GM18526 (cell line): ENCODE results near the gene SSH2.

Experiments
- POLR2A ChIP-seq: IDR thresholded peaks from 3 replicates; pipeline ENCODE4 v1.6.1; 2011; ENCODE audit not compliant: insufficient read length; ENCODE audit errors: extremely low read depth

SSH2 gene

GRCh38 chr17:29835435-29836351 lies 94.3 kb downstream of the SSH2 start:
- TF ChIP-seq POLR2A: no peak

GRCh38 chr17:29833801-29834200 lies 96.2 kb downstream of the SSH2 start:
- TF ChIP-seq POLR2A: no peak

- TF ChIP-seq POLR2A: no peak
Measured at GRCh38 chr17:29828676-29829284, 101.2 kb downstream of the SSH2 start.

- no peak for TF ChIP-seq POLR2A
Measured at GRCh38 chr17:29827179-29827578, 102.8 kb downstream of the SSH2 start.

GRCh38 chr17:29826114-29826692 lies 103.8 kb downstream of the SSH2 start:
- no peak for TF ChIP-seq POLR2A

GRCh38 chr17:29825604-29826003 lies 104.4 kb downstream of the SSH2 start:
- TF ChIP-seq POLR2A: no peak

GRCh38 chr17:29821897-29822296 lies 108.1 kb downstream of the SSH2 start:
- TF ChIP-seq POLR2A: no peak

- TF ChIP-seq POLR2A: no peak
Measured at GRCh38 chr17:29820425-29820824, 109.6 kb downstream of the SSH2 start.

GRCh38 chr17:29807520-29808361 lies 122.3 kb downstream of the SSH2 start:
- TF ChIP-seq POLR2A: no peak

GRCh38 chr17:29802246-29802645 lies 127.8 kb downstream of the SSH2 start:
- no peak for TF ChIP-seq POLR2A

- no peak for TF ChIP-seq POLR2A
Measured at GRCh38 chr17:29800457-29800856, 129.6 kb downstream of the SSH2 start.

GRCh38 chr17:29796652-29797051 lies 133.4 kb downstream of the SSH2 start:
- no peak for TF ChIP-seq POLR2A

- TF ChIP-seq POLR2A: no peak
Measured at GRCh38 chr17:29793501-29793900, 136.5 kb downstream of the SSH2 start.

- no peak for TF ChIP-seq POLR2A
Measured at GRCh38 chr17:29791336-29792080, 138.5 kb downstream of the SSH2 start.
